UCSD-AML1 (cell line): ENCODE measurements around the gene GC.
"Not testable (repeated sequence)": the region's sequence is repeated elsewhere in the genome, so short reads cannot be mapped to it uniquely, and the experiment has no call there.

Source experiments
- DNase-seq: peaks from one replicate; lab custom pipeline; 2025; ENCODE audit not compliant: unreplicated experiment; lab: John Stamatoyannopoulos, UW

The GC gene

GRCh38 chr4:71783972-71784371 lies at the start of gene GC:
Gene GC, minus strand, starts transcription at chr4:71784079. Its CDS starts 61 bp downstream, at chr4:71784018.
- no peak for DNase-seq

- no peak for DNase-seq
Measured at GRCh38 chr4:71833232-71833900, 49.5 kb upstream of the GC start.

GRCh38 chr4:71832049-71832448 lies 48.2 kb upstream of the GC start:
- DNase-seq = no peak

- no peak for DNase-seq
Measured at GRCh38 chr4:71830497-71831190, 46.8 kb upstream of the GC start.

- no peak for DNase-seq
Measured at GRCh38 chr4:71828470-71828869, 44.6 kb upstream of the GC start.

- no peak for DNase-seq
Measured at GRCh38 chr4:71827826-71828225, 43.9 kb upstream of the GC start.

GRCh38 chr4:71816676-71817303 lies 32.9 kb upstream of the GC start:
- no peak for DNase-seq

- DNase-seq = no peak
Measured at GRCh38 chr4:71814433-71814832, 30.6 kb upstream of the GC start.

GRCh38 chr4:71809805-71810204 lies 25.9 kb upstream of the GC start:
- DNase-seq = not testable (repeated sequence)

- no peak for DNase-seq
Measured at GRCh38 chr4:71807469-71807868, 23.6 kb upstream of the GC start.

- DNase-seq = not testable (repeated sequence)
Measured at GRCh38 chr4:71805230-71805629, 21.4 kb upstream of the GC start.

- DNase-seq = not testable (repeated sequence)
Measured at GRCh38 chr4:71804017-71804697, 20.3 kb upstream of the GC start.

- DNase-seq = no peak
Measured at GRCh38 chr4:71785959-71786358, 2.1 kb upstream of the GC start.

GRCh38 chr4:71784569-71785197 lies 804 bp upstream of the GC start:
- no peak for DNase-seq

GRCh38 chr4:71777891-71778290 lies 6.0 kb downstream of the GC start:
- no peak for DNase-seq

GRCh38 chr4:71775449-71775848 lies 8.4 kb downstream of the GC start:
- no peak for DNase-seq

GRCh38 chr4:71774136-71774535 lies 9.7 kb downstream of the GC start:
- no peak for DNase-seq

GRCh38 chr4:71773004-71773403 lies 10.9 kb downstream of the GC start:
- DNase-seq = no peak

GRCh38 chr4:71772592-71772991 lies 11.3 kb downstream of the GC start:
- DNase-seq = no peak

- DNase-seq = no peak
Measured at GRCh38 chr4:71771613-71772012, 12.3 kb downstream of the GC start.

- DNase-seq = no peak
Measured at GRCh38 chr4:71769434-71769833, 14.4 kb downstream of the GC start.
